Muscle of leg (tissue), 11 donors: ENCODE results near the gene MTUS2. TPM values are rescaled to one million over a fixed set of nuclear protein-coding genes. Genes with fewer than 3 reads are reported as not detected.

Source experiments
- DNase-seq: peaks from one replicate; pipeline ENCODE4 v3.0.0; 2013
- H3K27ac ChIP-seq: one replicate; pipeline ENCODE4 v1.5.1; 2013; ENCODE audit warnings: mild to moderate bottlenecking, low read length, control low read depth
- H3K27me3 ChIP-seq: one replicate; pipeline ENCODE4 v1.6.1; 2013; ENCODE audit warnings: low read length; ENCODE audit not compliant: control insufficient read depth, insufficient read depth
- H3K36me3 ChIP-seq: one replicate; pipeline ENCODE4 v1.6.1; 2013; ENCODE audit warnings: low read length; ENCODE audit not compliant: control insufficient read depth, insufficient read depth
- H3K4me1 ChIP-seq: one replicate; pipeline ENCODE4 v1.6.1; 2013; ENCODE audit warnings: low read length; ENCODE audit not compliant: control insufficient read depth, insufficient read depth
- H3K4me3 ChIP-seq: one replicate; pipeline ENCODE4 v1.5.1; 2013; ENCODE audit warnings: low read length, control low read depth
- H3K9me3 ChIP-seq: replicated peaks from 2 replicates; pipeline ENCODE4 v1.6.1; 2013; ENCODE audit warnings: low read depth, low read length; ENCODE audit not compliant: control insufficient read depth
- WGBS: methylation state at CpG from one replicate; pipeline ENCODE4 v1.1.5; 2013; ENCODE audit warnings: missing lambda C conversion rate; ENCODE audit not compliant: insufficient coverage; 5-methylcytosine and 5-hydroxymethylcytosine counted together
- polyA plus RNA-seq, 8 donors: library from polyadenylated mRNA; unstranded; fragments of 120-200 nt; gene quantifications; one replicate each; pipeline versions ENCODE4 v1.2.1 to v1.2.3, GENCODE V29; 2013; ENCODE audit warnings: inconsistent platforms in 1 of 8, low replicate concordance in 1 of 8; ENCODE audit not compliant: insufficient read length in 8 of 8, insufficient read depth in 1 of 8
- total RNA-seq: library from RNA; stranded (reverse); fragments of 120-200 nt; gene quantifications from one replicate; pipeline ENCODE4 v1.2.4, GENCODE V29; 2013

MTUS2 gene
- total and polyA plus RNA-seq, 9 donors, result 11.3 to 29.5 (median 21.7) TPM

DNA sequence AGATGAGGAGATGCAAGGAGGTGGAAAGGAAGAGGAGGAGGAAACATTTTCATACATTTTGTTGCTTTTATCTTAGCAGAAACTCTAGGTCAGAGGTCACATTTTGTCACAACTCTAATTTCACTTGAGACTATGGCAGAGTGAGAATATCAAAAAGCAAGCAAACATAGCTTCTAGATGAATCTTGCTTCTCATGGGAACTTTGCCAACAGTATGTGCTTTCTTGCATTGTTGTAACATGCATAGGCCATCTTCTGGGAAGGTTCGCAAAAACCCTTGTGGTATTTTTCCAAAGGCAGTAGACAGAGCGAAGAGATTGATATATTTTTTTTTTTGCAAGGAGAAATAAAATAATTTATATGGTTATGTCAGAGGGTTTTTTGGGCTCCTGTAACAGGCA is 291.3 kb downstream of the MTUS2 start:
- Histone ChIP-seq H3K9me3 (no peaks in the 10 kb centered on the region), H3K36me3 (no peaks in the 10 kb centered on the region), H3K27me3 (no peaks in the 10 kb centered on the region), H3K4me1 (no peaks in the 10 kb centered on the region), H3K4me3 (no peak overlapping the region), H3K27ac (no peak overlapping the region)
- 83% methylated on average over 2 of the region's 2 CpGs for WGBS
- no peak for DNase-seq

GRCh38 chr13:29115842-29116241 is 295.7 kb downstream of the MTUS2 start:
- Histone ChIP-seq H3K4me1 (no peaks in the 10 kb centered on the region), H3K27ac (no peak overlapping the region), H3K9me3 (no peaks in the 10 kb centered on the region), H3K27me3 (no peaks in the 10 kb centered on the region), H3K4me3 (no peak overlapping the region), H3K36me3 (no peaks in the 10 kb centered on the region)
- no peak for DNase-seq
- WGBS, result no CpG with 5 or more reads among the region's 1 CpG

- no peaks in the 10 kb centered on the region for H3K27me3 ChIP-seq
- no peak overlapping the region for H3K4me3 ChIP-seq
- no peaks in the 10 kb centered on the region for H3K9me3 ChIP-seq
- H3K4me1 ChIP-seq, result no peaks in the 10 kb centered on the region
- no peak overlapping the region for H3K27ac ChIP-seq
- DNase-seq, result no peak
- H3K36me3 ChIP-seq, result no peaks in the 10 kb centered on the region
- whole genome bisulfite sequencing, result 62% methylated on average over 7 of the region's 8 CpGs
These were observed 297.5 kb downstream of the MTUS2 start for GRCh38 chr13:29117663-29118062.

DNA sequence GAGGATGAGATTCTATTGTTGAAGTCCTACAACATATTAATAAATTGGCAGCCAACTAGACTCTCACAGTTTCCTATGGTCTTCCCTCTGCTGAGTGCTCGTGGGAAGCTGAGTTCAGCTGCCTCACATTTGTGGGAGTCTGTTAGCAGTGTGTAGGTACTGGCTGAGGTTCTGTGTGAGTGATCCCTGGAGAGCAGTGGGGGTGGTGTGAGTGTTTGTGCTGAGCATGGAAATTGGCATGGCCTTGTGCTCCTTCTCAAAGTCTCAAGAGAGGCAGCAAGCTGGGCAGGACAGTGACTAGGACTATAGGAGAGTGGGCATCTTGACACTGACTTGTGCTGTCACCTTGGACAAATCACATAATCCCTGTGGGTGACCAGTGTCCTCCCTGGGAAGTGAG is 298.3 kb downstream of the MTUS2 start:
- WGBS, result 17% methylated on average over 1 of the region's 1 CpG
- Histone ChIP-seq H3K27ac (no peak overlapping the region), H3K9me3 (no peaks in the 10 kb centered on the region), H3K36me3 (no peaks in the 10 kb centered on the region), H3K4me1 (no peaks in the 10 kb centered on the region), H3K4me3 (no peak overlapping the region), H3K27me3 (no peaks in the 10 kb centered on the region)
- no peak for DNase-seq

DNA sequence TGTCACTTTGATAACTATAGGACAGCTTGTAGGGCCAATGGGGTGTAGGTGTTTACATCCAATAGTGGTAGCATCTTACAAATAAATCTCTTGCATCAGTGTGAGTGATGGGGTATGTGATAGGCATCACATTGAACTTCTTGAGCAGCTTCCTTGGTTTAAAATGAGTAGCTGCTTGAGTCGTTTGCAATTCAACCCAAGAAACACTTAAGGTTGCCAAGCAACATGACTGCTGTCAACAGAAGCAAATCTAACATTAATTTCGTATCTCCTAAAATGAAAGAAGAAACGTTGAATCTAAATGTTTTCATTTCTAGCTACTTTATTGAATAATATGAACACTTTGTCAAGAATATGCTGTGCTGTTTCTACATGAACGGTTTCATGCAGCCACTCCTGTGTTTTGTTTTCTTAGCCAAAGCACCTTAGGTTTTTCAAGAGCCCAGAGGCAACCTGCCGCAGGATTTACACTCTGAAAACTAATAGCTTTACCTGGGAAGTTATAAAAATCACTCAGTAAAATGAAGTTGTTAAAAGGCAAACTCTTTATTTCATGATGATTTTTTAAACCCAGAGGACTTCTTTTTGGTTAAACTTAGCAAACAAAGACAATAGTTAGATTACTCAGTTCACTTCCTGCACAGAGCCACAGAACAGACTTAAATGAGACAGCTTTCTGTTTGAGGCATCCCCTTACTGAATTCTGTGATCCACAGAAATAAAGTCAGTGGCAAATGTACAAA is 305.2 kb downstream of the MTUS2 start:
- H3K27ac ChIP-seq, result no peak overlapping the region
- peak; percentile 22 for DNase-seq
- no peaks in the 10 kb centered on the region for H3K27me3 ChIP-seq
- H3K4me3 ChIP-seq, result no peak overlapping the region
- no peaks in the 10 kb centered on the region for H3K4me1 ChIP-seq
- H3K36me3 ChIP-seq, result no peaks in the 10 kb centered on the region
- 60% methylated on average over 1 of the region's 5 CpGs for WGBS
- H3K9me3 ChIP-seq, result no peaks in the 10 kb centered on the region

- Histone ChIP-seq H3K9me3 (no peaks in the 10 kb centered on the region), H3K4me1 (no peaks in the 10 kb centered on the region), H3K27me3 (no peaks in the 10 kb centered on the region), H3K36me3 (no peaks in the 10 kb centered on the region), H3K4me3 (no peak overlapping the region), H3K27ac (no peak overlapping the region)
- 86% methylated on average over 4 of the region's 5 CpGs for WGBS
- no peak for DNase-seq
These were observed 305.8 kb downstream of the MTUS2 start for GRCh38 chr13:29125934-29126424.

DNA sequence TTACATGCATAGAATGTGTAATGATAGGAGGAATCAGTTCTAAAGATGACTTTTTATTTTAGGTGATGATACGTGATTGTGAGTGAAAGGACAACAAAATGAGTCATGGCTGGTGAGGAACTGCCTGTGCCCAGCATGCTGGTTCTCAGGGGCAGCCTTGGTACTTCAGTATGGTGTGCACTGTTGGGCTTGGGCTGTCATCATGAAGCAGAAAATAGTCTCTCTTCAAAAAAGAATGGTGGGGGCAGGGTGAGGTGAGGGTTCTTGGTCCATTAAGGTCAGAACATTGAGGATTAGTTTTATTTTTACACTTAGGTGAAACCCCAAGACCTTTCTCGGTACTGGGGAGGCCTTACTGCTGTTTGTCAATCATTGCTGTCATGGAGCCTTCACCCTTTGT is 309.5 kb downstream of the MTUS2 start:
- DNase-seq, result no peak
- Histone ChIP-seq H3K9me3 (no peaks in the 10 kb centered on the region), H3K27ac (no peak overlapping the region), H3K4me1 (no peaks in the 10 kb centered on the region), H3K36me3 (no peaks in the 10 kb centered on the region), H3K4me3 (no peak overlapping the region), H3K27me3 (no peaks in the 10 kb centered on the region)
- WGBS, result 74% methylated on average over 2 of the region's 2 CpGs

- no peaks in the 10 kb centered on the region for H3K36me3 ChIP-seq
- H3K27ac ChIP-seq, result no peak overlapping the region
- H3K4me3 ChIP-seq, result no peak overlapping the region
- no peaks in the 10 kb centered on the region for H3K4me1 ChIP-seq
- no peak for DNase-seq
- no peaks in the 10 kb centered on the region for H3K27me3 ChIP-seq
- H3K9me3 ChIP-seq, result no peaks in the 10 kb centered on the region
- 77% methylated on average over 1 of the region's 1 CpG for WGBS
These were observed 311.0 kb downstream of the MTUS2 start for GRCh38 chr13:29131159-29131558.

DNA sequence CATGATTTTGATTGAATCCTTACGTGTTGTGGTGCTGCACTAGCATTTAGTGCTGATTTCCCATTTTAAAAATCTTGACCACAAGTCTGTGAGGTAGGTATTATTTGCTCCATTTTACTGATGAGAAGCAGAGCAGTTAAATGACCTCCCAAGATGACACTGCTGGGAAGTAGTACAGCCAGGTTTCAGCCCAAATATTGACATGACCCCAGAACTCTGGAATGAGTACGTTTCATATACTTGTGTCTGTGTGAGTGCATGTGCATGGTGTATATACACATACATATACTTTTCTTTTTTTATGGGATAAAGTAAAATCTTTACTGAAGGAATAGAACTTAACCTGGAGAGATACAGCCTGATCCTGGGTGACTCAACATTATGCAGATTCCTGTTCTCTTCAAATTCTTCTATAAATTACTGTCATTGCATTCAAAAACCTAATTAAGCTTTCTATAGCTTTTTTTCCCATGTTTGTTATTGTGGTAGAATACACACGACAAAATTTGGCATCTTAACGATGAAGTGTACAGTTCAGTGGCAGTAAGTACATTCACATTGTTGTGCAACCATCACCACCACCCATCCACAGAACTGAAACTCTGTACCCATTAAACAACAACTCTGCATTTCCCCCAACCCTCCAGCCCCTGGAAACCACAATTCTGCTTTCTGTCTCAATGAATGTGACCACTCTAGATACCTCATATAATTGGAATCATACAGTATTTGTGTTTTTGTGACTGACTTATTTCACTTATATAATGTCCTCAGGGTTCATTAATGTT is 311.9 kb downstream of the MTUS2 start:
- DNase-seq, result no peak
- no CpG with 5 or more reads among the region's 4 CpGs for WGBS
- Histone ChIP-seq H3K4me3 (no peak overlapping the region), H3K27ac (no peak overlapping the region), H3K4me1 (no peaks in the 10 kb centered on the region), H3K9me3 (no peaks in the 10 kb centered on the region), H3K36me3 (no peaks in the 10 kb centered on the region), H3K27me3 (no peaks in the 10 kb centered on the region)

DNA sequence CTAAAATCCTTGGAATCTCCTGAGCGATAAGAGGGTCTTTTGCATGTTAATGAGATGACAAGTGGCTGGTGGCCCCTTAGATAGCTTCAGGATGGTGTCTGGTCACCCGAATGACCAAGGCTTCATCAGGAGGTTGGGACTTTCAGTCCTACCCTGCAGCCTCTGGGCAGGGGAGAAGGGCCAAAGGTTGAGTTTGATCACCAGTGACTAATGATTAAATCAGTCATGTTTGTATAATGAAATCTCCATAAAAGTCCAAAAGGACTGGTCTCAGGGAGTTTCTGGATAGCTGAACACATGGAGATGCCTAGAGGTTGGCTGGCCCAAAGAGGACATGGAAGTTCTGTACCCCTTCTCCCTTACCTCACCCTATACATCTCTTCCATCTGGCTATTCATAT is 316.2 kb downstream of the MTUS2 start:
- WGBS, result 100% methylated on average over 1 of the region's 2 CpGs

More for the DNA sequence above, 316.2 kb downstream of the MTUS2 start:
- Histone ChIP-seq H3K27ac (no peak overlapping the region), H3K4me1 (no peaks in the 10 kb centered on the region), H3K9me3 (no peaks in the 10 kb centered on the region), H3K4me3 (no peak overlapping the region), H3K27me3 (no peaks in the 10 kb centered on the region), H3K36me3 (no peaks in the 10 kb centered on the region)
- DNase-seq, result no peak
